ENCODE data around the gene DDR1.
"Not testable (repeated sequence)": the region's sequence is repeated elsewhere in the genome, so short reads cannot be mapped to it uniquely, and the experiment has no call there.

The DDR1 gene

DNA sequence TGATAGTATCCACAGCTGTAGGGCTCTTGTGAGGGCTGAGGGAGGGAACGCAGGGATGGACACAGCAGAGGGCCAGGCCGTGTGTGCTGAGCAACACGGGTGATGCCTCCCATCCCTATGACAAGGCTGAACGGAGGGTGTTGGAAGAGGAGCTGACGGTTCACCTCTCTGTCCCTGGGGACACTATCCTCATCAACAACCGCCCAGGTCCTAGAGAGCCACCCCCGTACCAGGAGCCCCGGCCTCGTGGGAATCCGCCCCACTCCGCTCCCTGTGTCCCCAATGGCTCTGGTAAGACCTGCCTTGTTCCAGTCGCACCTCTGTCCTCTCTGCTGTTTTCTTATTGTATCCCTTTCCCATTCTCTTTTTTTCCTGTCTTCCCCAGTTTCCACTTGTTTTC, 10.1 kb downstream of the DDR1 start:
- Histone ChIP-seq H3K27me3 (ENCODE audit: control insufficient read depth in 1 of 2, insufficient read depth in 2 of 2, low read length in 2 of 2) (no peaks in the 10 kb centered on the region), H3K9ac (ENCODE audit: low read depth in 1 of 2, low read length in 2 of 2) (no peak overlapping the region), H3K4me3 (ENCODE audit: low read depth in 1 of 2, low read length in 2 of 2) (no peak overlapping the region), H3K36me3 (ENCODE audit: control insufficient read depth in 1 of 2, insufficient read depth in 2 of 2, low read length in 2 of 2) (peaks cover 66 to 99% of the 10 kb centered on the region in 2 donors), H3K27ac (ENCODE audit: low read depth, low read length) (no peak overlapping the region), H3K9me3 (ENCODE audit: control insufficient read depth in 1 of 2, low read length in 2 of 2) (no peaks in the 10 kb centered on the region), H3K4me1 (ENCODE audit: control insufficient read depth in 1 of 2, insufficient read depth in 2 of 2, low read length in 2 of 2) (no peaks in the 10 kb centered on the region)

DNA sequence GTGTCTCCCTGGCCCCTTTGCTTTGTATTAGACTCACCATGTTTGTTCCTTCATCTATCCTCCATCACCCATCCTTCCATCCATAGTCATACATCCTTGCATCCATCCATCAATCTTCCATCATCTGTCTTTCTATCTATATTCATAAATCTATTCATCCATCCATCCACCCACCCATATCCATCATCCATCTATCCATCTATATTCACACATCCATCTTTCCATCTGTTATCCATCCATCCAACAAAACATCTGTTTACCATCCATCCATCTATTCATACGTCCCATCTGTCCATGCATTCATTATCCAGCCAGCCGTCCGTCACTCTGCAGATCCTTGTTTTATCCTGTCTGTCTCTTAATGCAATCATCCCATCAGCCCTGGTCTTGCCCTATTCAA, 10.6 kb downstream of the DDR1 start:
- H3K4me1 ChIP-seq (ENCODE audit: control insufficient read depth in 1 of 2, insufficient read depth in 2 of 2, low read length in 2 of 2): no peaks in the 10 kb centered on the region
- no peak overlapping the region for H3K9ac ChIP-seq (ENCODE audit: low read depth in 1 of 2, low read length in 2 of 2)
- H3K27me3 ChIP-seq (ENCODE audit: control insufficient read depth in 1 of 2, insufficient read depth in 2 of 2, low read length in 2 of 2): no peaks in the 10 kb centered on the region
- no peaks in the 10 kb centered on the region for H3K9me3 ChIP-seq (ENCODE audit: control insufficient read depth in 1 of 2, low read length in 2 of 2)
- H3K27ac ChIP-seq (ENCODE audit: low read depth, low read length): no peak overlapping the region
- no peak overlapping the region for H3K4me3 ChIP-seq (ENCODE audit: low read depth in 1 of 2, low read length in 2 of 2)
- peaks cover 63 to 99% of the 10 kb centered on the region in 2 donors for H3K36me3 ChIP-seq (ENCODE audit: control insufficient read depth in 1 of 2, insufficient read depth in 2 of 2, low read length in 2 of 2)

DNA sequence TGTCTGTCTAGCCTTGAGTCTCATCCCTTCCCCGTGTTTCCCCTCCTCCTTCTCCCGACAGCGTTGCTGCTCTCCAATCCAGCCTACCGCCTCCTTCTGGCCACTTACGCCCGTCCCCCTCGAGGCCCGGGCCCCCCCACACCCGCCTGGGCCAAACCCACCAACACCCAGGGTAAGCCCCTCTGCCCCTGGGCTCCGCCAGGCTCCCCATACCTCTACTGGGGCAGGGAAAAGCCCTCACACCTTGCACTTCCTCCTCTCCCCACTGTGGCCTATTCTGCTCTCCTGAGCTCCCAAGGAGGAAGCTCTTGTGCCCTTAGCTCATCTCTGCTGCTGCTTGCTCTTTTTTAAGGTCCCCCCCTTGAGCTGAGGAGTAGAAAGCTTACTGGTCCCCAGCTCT, 11.0 kb downstream of the DDR1 start:
- Histone ChIP-seq H3K27me3 (ENCODE audit: control insufficient read depth in 1 of 2, insufficient read depth in 2 of 2, low read length in 2 of 2) (no peaks in the 10 kb centered on the region), H3K4me3 (ENCODE audit: low read depth in 1 of 2, low read length in 2 of 2) (no peak overlapping the region), H3K4me1 (ENCODE audit: control insufficient read depth in 1 of 2, insufficient read depth in 2 of 2, low read length in 2 of 2) (no peaks in the 10 kb centered on the region), H3K9ac (ENCODE audit: low read depth in 1 of 2, low read length in 2 of 2) (no peak overlapping the region), H3K36me3 (ENCODE audit: control insufficient read depth in 1 of 2, insufficient read depth in 2 of 2, low read length in 2 of 2) (peaks cover 59 to 98% of the 10 kb centered on the region in 2 donors), H3K27ac (ENCODE audit: low read depth, low read length) (no peak overlapping the region), H3K9me3 (ENCODE audit: control insufficient read depth in 1 of 2, low read length in 2 of 2) (no peaks in the 10 kb centered on the region)

DNA sequence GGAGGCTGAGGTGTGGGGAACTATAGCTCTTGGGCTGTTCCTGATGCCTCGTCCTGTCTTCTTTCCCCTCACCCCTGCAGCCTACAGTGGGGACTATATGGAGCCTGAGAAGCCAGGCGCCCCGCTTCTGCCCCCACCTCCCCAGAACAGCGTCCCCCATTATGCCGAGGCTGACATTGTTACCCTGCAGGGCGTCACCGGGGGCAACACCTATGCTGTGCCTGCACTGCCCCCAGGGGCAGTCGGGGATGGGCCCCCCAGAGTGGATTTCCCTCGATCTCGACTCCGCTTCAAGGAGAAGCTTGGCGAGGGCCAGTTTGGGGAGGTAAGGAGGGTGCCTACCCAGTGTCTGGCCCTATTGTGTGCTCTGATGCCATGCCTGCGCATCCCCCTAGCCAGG, 12.2 kb downstream of the DDR1 start:
- Histone ChIP-seq H3K4me1 (ENCODE audit: control insufficient read depth in 1 of 2, insufficient read depth in 2 of 2, low read length in 2 of 2) (no peaks in the 10 kb centered on the region), H3K27ac (ENCODE audit: low read depth, low read length) (no peak overlapping the region), H3K27me3 (ENCODE audit: control insufficient read depth in 1 of 2, insufficient read depth in 2 of 2, low read length in 2 of 2) (no peaks in the 10 kb centered on the region), H3K9ac (ENCODE audit: low read depth in 1 of 2, low read length in 2 of 2) (no peak overlapping the region), H3K4me3 (ENCODE audit: low read depth in 1 of 2, low read length in 2 of 2) (no peak overlapping the region), H3K9me3 (ENCODE audit: control insufficient read depth in 1 of 2, low read length in 2 of 2) (no peaks in the 10 kb centered on the region), H3K36me3 (ENCODE audit: control insufficient read depth in 1 of 2, insufficient read depth in 2 of 2, low read length in 2 of 2) (peaks cover 48 to 86% of the 10 kb centered on the region in 2 donors)

DNA sequence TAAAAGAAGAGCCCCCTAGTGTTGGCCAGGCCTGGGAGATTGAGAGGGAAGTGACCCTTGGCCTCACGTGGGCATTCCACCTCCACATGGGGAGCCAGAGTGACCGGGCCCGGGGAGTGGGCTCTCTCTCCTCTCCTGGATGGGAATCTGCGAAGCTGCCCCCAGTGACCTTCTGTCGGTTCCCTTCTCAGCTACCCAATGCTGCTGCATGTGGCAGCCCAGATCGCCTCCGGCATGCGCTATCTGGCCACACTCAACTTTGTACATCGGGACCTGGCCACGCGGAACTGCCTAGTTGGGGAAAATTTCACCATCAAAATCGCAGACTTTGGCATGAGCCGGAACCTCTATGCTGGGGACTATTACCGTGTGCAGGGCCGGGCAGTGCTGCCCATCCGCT, 13.6 kb downstream of the DDR1 start:
- H3K27ac ChIP-seq (ENCODE audit: low read depth, low read length): no peak overlapping the region
- H3K9ac ChIP-seq (ENCODE audit: low read depth in 1 of 2, low read length in 2 of 2): no peak overlapping the region
- peaks cover 40 to 73% of the 10 kb centered on the region in 2 donors for H3K36me3 ChIP-seq (ENCODE audit: control insufficient read depth in 1 of 2, insufficient read depth in 2 of 2, low read length in 2 of 2)

DNA sequence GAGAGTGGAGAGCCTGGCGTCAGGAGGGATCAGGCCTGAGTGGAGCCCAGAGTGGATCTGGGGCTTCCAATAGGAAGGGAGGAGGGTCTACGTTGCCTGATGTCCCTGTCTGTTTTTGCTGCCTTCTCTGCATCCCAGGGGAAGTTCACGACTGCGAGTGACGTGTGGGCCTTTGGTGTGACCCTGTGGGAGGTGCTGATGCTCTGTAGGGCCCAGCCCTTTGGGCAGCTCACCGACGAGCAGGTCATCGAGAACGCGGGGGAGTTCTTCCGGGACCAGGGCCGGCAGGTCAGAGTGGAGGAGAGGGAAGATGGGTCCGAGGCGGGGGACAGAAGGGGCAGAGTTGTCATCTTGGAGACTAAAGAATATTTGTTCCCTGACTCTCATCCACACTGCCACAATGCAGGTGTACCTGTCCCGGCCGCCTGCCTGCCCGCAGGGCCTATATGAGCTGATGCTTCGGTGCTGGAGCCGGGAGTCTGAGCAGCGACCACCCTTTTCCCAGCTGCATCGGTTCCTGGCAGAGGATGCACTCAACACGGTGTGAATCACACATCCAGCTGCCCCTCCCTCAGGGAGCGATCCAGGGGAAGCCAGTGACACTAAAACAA, 14.5 kb downstream of the DDR1 start:
- Histone ChIP-seq H3K27ac (ENCODE audit: low read depth, low read length) (no peak overlapping the region), H3K4me1 (ENCODE audit: control insufficient read depth in 1 of 2, insufficient read depth in 2 of 2, low read length in 2 of 2) (no peaks in the 10 kb centered on the region), H3K4me3 (ENCODE audit: low read depth in 1 of 2, low read length in 2 of 2) (no peak overlapping the region), H3K9ac (ENCODE audit: low read depth in 1 of 2, low read length in 2 of 2) (no peak overlapping the region), H3K9me3 (ENCODE audit: control insufficient read depth in 1 of 2, low read length in 2 of 2) (no peaks in the 10 kb centered on the region), H3K27me3 (ENCODE audit: control insufficient read depth in 1 of 2, insufficient read depth in 2 of 2, low read length in 2 of 2) (no peaks in the 10 kb centered on the region), H3K36me3 (ENCODE audit: control insufficient read depth in 1 of 2, insufficient read depth in 2 of 2, low read length in 2 of 2) (peaks cover 40 to 63% of the 10 kb centered on the region in 2 donors)

More for the DNA sequence above, 13.6 kb downstream of the DDR1 start:
- H3K4me1 ChIP-seq (ENCODE audit: control insufficient read depth in 1 of 2, insufficient read depth in 2 of 2, low read length in 2 of 2): no peaks in the 10 kb centered on the region
- no peak overlapping the region for H3K4me3 ChIP-seq (ENCODE audit: low read depth in 1 of 2, low read length in 2 of 2)
- no peaks in the 10 kb centered on the region for H3K9me3 ChIP-seq (ENCODE audit: control insufficient read depth in 1 of 2, low read length in 2 of 2)
- H3K27me3 ChIP-seq (ENCODE audit: control insufficient read depth in 1 of 2, insufficient read depth in 2 of 2, low read length in 2 of 2): no peaks in the 10 kb centered on the region

DNA sequence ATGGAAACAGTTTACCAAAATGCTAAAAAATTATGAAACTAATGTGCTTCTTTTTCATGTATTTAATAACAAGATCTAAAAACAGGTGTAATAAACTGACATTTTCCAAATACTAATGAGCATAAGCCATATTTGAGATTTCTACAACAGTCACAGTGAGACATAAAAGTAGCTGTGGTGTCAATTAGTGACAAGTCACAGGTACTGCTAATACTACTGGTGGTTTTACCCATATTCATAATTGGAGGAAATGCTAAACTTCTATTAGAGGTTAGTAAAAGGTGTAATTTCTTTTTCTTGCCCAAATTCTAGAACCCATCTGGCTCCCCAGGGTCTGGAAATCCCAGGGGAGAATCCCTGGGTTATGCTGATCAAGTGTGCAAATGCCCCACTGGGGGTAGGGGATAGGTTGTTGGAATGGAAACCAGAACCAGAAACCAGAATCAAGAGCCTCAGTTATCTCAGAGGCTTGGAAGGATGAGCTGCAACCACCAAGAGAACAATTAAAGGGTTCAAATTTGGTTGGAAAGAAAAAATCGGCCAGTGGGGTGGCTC, 16.6 kb downstream of the DDR1 start:
- Histone ChIP-seq H3K9me3 (ENCODE audit: control insufficient read depth in 1 of 2, low read length in 2 of 2) (no peaks in the 10 kb centered on the region), H3K9ac (ENCODE audit: low read depth in 1 of 2, low read length in 2 of 2) (no peak overlapping the region), H3K4me1 (ENCODE audit: control insufficient read depth in 1 of 2, insufficient read depth in 2 of 2, low read length in 2 of 2) (no peaks in the 10 kb centered on the region), H3K4me3 (ENCODE audit: low read depth in 1 of 2, low read length in 2 of 2) (no peak overlapping the region), H3K27me3 (ENCODE audit: control insufficient read depth in 1 of 2, insufficient read depth in 2 of 2, low read length in 2 of 2) (no peaks in the 10 kb centered on the region), H3K36me3 (ENCODE audit: control insufficient read depth in 1 of 2, insufficient read depth in 2 of 2, low read length in 2 of 2) (peaks cover 21 to 42% of the 10 kb centered on the region in 2 donors), H3K27ac (ENCODE audit: low read depth, low read length) (no peak overlapping the region)

DNA sequence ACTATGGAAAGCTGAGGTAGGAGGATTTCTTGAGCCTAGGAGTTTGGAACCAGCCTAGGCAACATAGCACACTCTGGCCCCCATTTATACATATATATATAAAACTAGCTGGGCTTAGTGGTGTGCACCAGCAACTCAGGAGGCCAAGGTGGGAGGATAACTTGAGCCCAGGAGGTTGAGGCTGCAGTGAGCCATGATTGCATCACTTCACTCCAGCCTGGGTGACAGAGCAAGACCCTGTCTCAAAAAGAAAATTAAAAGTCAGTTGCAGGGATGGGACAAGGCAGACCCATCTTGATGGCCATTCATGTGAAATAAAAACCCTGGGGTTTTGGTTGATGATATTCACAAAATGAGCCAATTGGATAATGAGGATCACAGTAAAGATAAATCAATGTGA, 17.1 kb downstream of the DDR1 start:
- Histone ChIP-seq H3K27me3 (ENCODE audit: control insufficient read depth in 1 of 2, insufficient read depth in 2 of 2, low read length in 2 of 2) (no peaks in the 10 kb centered on the region), H3K4me1 (ENCODE audit: control insufficient read depth in 1 of 2, insufficient read depth in 2 of 2, low read length in 2 of 2) (no peaks in the 10 kb centered on the region), H3K27ac (ENCODE audit: low read depth, low read length) (no peak overlapping the region), H3K36me3 (ENCODE audit: control insufficient read depth in 1 of 2, insufficient read depth in 2 of 2, low read length in 2 of 2) (peaks cover 21 to 37% of the 10 kb centered on the region in 2 donors), H3K9me3 (ENCODE audit: control insufficient read depth in 1 of 2, low read length in 2 of 2) (no peaks in the 10 kb centered on the region), H3K4me3 (ENCODE audit: low read depth in 1 of 2, low read length in 2 of 2) (no peak overlapping the region), H3K9ac (ENCODE audit: low read depth in 1 of 2, low read length in 2 of 2) (no peak overlapping the region)

DNA sequence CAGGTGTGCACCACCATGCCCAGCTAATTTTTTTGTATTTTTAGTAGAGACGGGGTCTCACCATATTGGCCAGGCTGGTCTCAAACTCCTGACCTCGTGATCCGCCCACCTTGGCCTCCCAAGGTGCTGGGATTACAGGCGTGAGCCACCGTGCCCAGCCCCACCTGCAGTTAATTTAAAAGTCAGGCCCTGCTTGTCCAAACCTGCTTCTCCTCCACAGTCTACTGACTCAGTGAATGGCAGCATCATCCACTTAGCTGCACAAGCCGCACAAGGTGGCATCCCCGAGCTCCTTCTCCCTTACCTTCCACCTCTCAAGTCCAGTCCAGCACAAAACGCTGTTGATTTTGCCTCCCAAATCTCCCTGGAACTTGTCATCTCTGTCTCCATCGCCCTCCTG, 17.9 kb downstream of the DDR1 start:
- H3K4me1 ChIP-seq (ENCODE audit: control insufficient read depth in 1 of 2, insufficient read depth in 2 of 2, low read length in 2 of 2); H3K4me3 ChIP-seq (ENCODE audit: low read depth in 1 of 2, low read length in 2 of 2); H3K27ac ChIP-seq (ENCODE audit: low read depth, low read length); H3K9me3 ChIP-seq (ENCODE audit: control insufficient read depth in 1 of 2, low read length in 2 of 2); H3K9ac ChIP-seq (ENCODE audit: low read depth in 1 of 2, low read length in 2 of 2); H3K27me3 ChIP-seq (ENCODE audit: control insufficient read depth in 1 of 2, insufficient read depth in 2 of 2, low read length in 2 of 2): not testable (repeated sequence)
- H3K36me3 ChIP-seq (ENCODE audit: control insufficient read depth in 1 of 2, insufficient read depth in 2 of 2, low read length in 2 of 2): peaks cover 21 to 30% of the 10 kb centered on the region in 2 donors

DNA sequence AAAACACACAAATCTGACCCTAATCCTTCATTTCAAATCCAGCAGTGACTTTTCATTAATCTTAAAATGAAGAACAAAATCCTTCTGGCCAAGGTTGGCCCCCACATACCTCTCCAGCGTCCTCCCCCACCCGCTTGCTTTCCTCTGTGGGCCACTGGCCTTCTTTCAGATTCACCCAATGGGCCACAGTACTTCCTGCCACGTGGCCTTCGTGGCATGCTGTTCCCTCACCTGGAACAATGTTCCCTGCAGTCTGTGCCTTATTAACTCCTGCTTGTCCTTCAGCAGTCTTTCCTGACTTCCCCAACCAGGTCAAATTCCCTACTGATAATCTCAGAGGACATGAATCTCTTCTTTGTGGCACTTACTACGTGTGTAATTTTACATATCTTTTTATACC, 18.4 kb downstream of the DDR1 start:
- Histone ChIP-seq H3K9me3 (ENCODE audit: control insufficient read depth in 1 of 2, low read length in 2 of 2) (no peaks in the 10 kb centered on the region), H3K27ac (ENCODE audit: low read depth, low read length) (no peak overlapping the region), H3K27me3 (ENCODE audit: control insufficient read depth in 1 of 2, insufficient read depth in 2 of 2, low read length in 2 of 2) (no peaks in the 10 kb centered on the region), H3K4me1 (ENCODE audit: control insufficient read depth in 1 of 2, insufficient read depth in 2 of 2, low read length in 2 of 2) (no peaks in the 10 kb centered on the region), H3K36me3 (ENCODE audit: control insufficient read depth in 1 of 2, insufficient read depth in 2 of 2, low read length in 2 of 2) (peaks cover 17 to 25% of the 10 kb centered on the region in 2 donors), H3K4me3 (ENCODE audit: low read depth in 1 of 2, low read length in 2 of 2) (no peak overlapping the region), H3K9ac (ENCODE audit: low read depth in 1 of 2, low read length in 2 of 2) (no peak overlapping the region)

Data from duodenal mucosa (tissue), 2 donors.